SK-N-SH (cell line): Measurements from ENCODE around the gene INHBB. TPM values are rescaled to one million over a fixed set of nuclear protein-coding genes. Genes with fewer than 3 reads are reported as not detected.

Experiments
- CTCF ChIA-PET: fragments of 300-600, 350-600 bp; formaldehyde crosslinking; extraction: SDS; loops from one replicate; lab custom pipeline; 2021; lab: Yijun Ruan, JAX
- POLR2A ChIA-PET: fragments of 350-600 bp; sonication (Branson Sonifier 250); formaldehyde crosslinking; extraction: SDS; loops from one replicate; lab custom pipeline; 2020; ENCODE audit warnings: antibody characterized with exemption, inconsistent platforms; lab: Yijun Ruan, JAX
- DNase-seq: peaks from one replicate; pipeline ENCODE4 v3.0.0; 2012
- H2AFZ ChIP-seq: fragments of 200-600 bp; sonication (generic); 2 replicates; pipeline ENCODE4 v1.8.1; 2016; ENCODE audit warnings: antibody characterized with exemption, mild to moderate bottlenecking, low read depth
- H3F3A ChIP-seq: fragments of 200-600 bp; sonication (generic); replicated peaks from 2 replicates; pipeline ENCODE3; 2016; ENCODE audit warnings: antibody characterized with exemption, mild to moderate bottlenecking; ENCODE audit not compliant: insufficient read depth
- H3K27ac ChIP-seq, 2 experiments: fragments of 200-500 bp in 1 of 2; fragments of 200-600 bp in 1 of 2; sonication (Bioruptor generic) in 1 of 2; sonication (generic), shearing (Covaris generic) in 1 of 2; 2 replicates each; pipeline versions ENCODE4 v1.5.1 to v1.6.1; 2014 to 2016; ENCODE audit warnings: low read depth in 2 of 2, inconsistent platforms in 1 of 2, low read length in 1 of 2, mild to moderate bottlenecking in 1 of 2, mixed read lengths in 1 of 2
- H3K27me3 ChIP-seq: fragments of 200-600 bp; sonication (generic), shearing (Covaris generic); 2 replicates; pipeline ENCODE4 v1.6.1; 2016; ENCODE audit warnings: mixed run types; ENCODE audit not compliant: insufficient read depth
- H3K36me3 ChIP-seq, 2 experiments: fragments of 200-500 bp in 1 of 2; fragments of 200-600 bp in 1 of 2; sonication (Bioruptor generic) in 1 of 2; sonication (generic) in 1 of 2; replicated peaks in 1 of 2; 2 replicates each; pipeline versions ENCODE3 to v1.5.1; 2014 to 2016; ENCODE audit warnings: low read length in 1 of 2, mild to moderate bottlenecking in 1 of 2; ENCODE audit not compliant: insufficient read depth in 2 of 2, control insufficient read depth in 1 of 2
- H3K4me1 ChIP-seq, 2 experiments: fragments of 200-500 bp in 1 of 2; fragments of 200-600 bp in 1 of 2; sonication (Bioruptor generic) in 1 of 2; sonication (generic), shearing (Covaris generic) in 1 of 2; 2 replicates each; pipeline versions ENCODE4 v1.5.1 to v1.6.1; 2014 to 2016; ENCODE audit warnings: low read depth in 1 of 2, low read length in 1 of 2, mixed run types in 1 of 2; ENCODE audit not compliant: insufficient read depth in 2 of 2, control insufficient read depth in 1 of 2
- H3K4me2 ChIP-seq: fragments of 200-600 bp; sonication (generic), shearing (Covaris generic); 2 replicates; pipeline ENCODE4 v1.6.1; 2017; ENCODE audit warnings: mixed run types
- H3K4me3 ChIP-seq, 2 experiments: fragments of 200-500 bp in 1 of 2; fragments of 200-600 bp in 1 of 2; sonication (Bioruptor generic) in 1 of 2; sonication (generic), shearing (Covaris generic) in 1 of 2; 2 replicates each; pipeline versions ENCODE4 v1.5.1 to v1.8.1; 2014 to 2016; ENCODE audit warnings: low read depth in 2 of 2, inconsistent platforms in 1 of 2, low read length in 1 of 2, mild to moderate bottlenecking in 1 of 2, mixed read lengths in 1 of 2, moderate library complexity in 1 of 2
- H3K79me2 ChIP-seq: fragments of 200-600 bp; sonication (generic); 2 replicates; pipeline ENCODE4 v1.8.1; 2017; ENCODE audit warnings: mild to moderate bottlenecking; ENCODE audit not compliant: insufficient read depth
- H3K9ac ChIP-seq: fragments of 200-600 bp; sonication (generic); 2 replicates; pipeline ENCODE4 v1.6.1; 2017; ENCODE audit warnings: mixed run types
- H3K9me2 ChIP-seq: fragments of 200-600 bp; sonication (generic); 2 replicates; pipeline ENCODE4 v1.6.1; 2017; ENCODE audit warnings: mixed run types
- H3K9me3 ChIP-seq: fragments of 200-600 bp; sonication (generic); 2 replicates; pipeline ENCODE4 v1.6.1; 2017; ENCODE audit warnings: mixed run types, mild to moderate bottlenecking, moderate library complexity
- H4K20me1 ChIP-seq: fragments of 200-600 bp; sonication (generic); 2 replicates; pipeline ENCODE4 v1.6.1; 2017; ENCODE audit warnings: mild to moderate bottlenecking, mixed run types; ENCODE audit not compliant: insufficient read depth
- CTCF ChIP-seq: fragments of 200-600 bp; sonication (generic); IDR thresholded peaks from 2 replicates; pipeline ENCODE4 v1.6.1; 2017; ENCODE audit warnings: antibody characterized with exemption, mild to moderate bottlenecking, moderate library complexity
- ELF1 ChIP-seq: IDR thresholded peaks from 2 replicates; pipeline ENCODE4 v1.4.0; 2012
- EP300 ChIP-seq, 2 experiments: IDR thresholded peaks; 2 replicates each; pipeline versions ENCODE4 v1.4.0 to v1.6.1; 2012; ENCODE audit warnings: borderline replicate concordance in 1 of 2, low read depth in 1 of 2, low read length in 1 of 2
- FOXJ3 ChIP-seq: sonication (generic); formaldehyde crosslinking; IDR thresholded peaks from 2 replicates; pipeline ENCODE4 v1.5.1; 2020; ENCODE audit warnings: mild to moderate bottlenecking, missing genetic modification reagents
- FOXM1 ChIP-seq: IDR thresholded peaks from 2 replicates; pipeline ENCODE4 v1.4.0; 2012; ENCODE audit warnings: low read depth, mild to moderate bottlenecking
- GABPA ChIP-seq: IDR thresholded peaks from 2 replicates; pipeline ENCODE4 v1.4.0; 2012; ENCODE audit warnings: low read depth, mild to moderate bottlenecking
- IRF3 ChIP-seq: fragments of 150-350 bp; IDR thresholded peaks from 2 replicates; pipeline ENCODE4 v1.6.1; 2016; ENCODE audit warnings: mild to moderate bottlenecking, low read depth, low read length
- MEF2A ChIP-seq: IDR thresholded peaks from 2 replicates; pipeline ENCODE4 v1.4.0; 2012; ENCODE audit warnings: low read depth, borderline replicate concordance
- MXI1 ChIP-seq: IDR thresholded peaks from 2 replicates; pipeline ENCODE4 v1.6.1; 2012; ENCODE audit warnings: mild to moderate bottlenecking, low read depth, low read length, improper control_type of control experiment
- NFIC ChIP-seq: IDR thresholded peaks from 2 replicates; pipeline ENCODE4 v1.4.0; 2012; ENCODE audit warnings: borderline replicate concordance
- NRF1 ChIP-seq: IDR thresholded peaks from 2 replicates; pipeline ENCODE4 v1.6.1; 2012; ENCODE audit warnings: low read depth, mild to moderate bottlenecking, low read length
- RCOR1 ChIP-seq: fragments of 150-350 bp; IDR thresholded peaks from 2 replicates; pipeline ENCODE4 v1.6.1; 2017; ENCODE audit warnings: antibody characterized with exemption, low read length
- RFX5 ChIP-seq: IDR thresholded peaks from 2 replicates; pipeline ENCODE4 v1.6.1; 2012; ENCODE audit warnings: mild to moderate bottlenecking, improper control_type of control experiment, low read length
- RXRA ChIP-seq: IDR thresholded peaks from 2 replicates; pipeline ENCODE4 v1.4.0; 2012; ENCODE audit warnings: low read depth, mild to moderate bottlenecking, borderline replicate concordance
- SIN3A ChIP-seq: IDR thresholded peaks from 2 replicates; pipeline ENCODE4 v1.6.1; 2012; ENCODE audit warnings: low read depth, mild to moderate bottlenecking, low read length, moderate library complexity, borderline replicate concordance
- SMC3 ChIP-seq: IDR thresholded peaks from 2 replicates; pipeline ENCODE4 v1.6.1; 2012; ENCODE audit warnings: low read depth, low read length, improper control_type of control experiment
- TAF1 ChIP-seq: IDR thresholded peaks from 2 replicates; pipeline ENCODE4 v1.6.1; 2012; ENCODE audit warnings: low read depth, mild to moderate bottlenecking, low read length, moderate library complexity, borderline replicate concordance
- TCF12 ChIP-seq: IDR thresholded peaks from 2 replicates; pipeline ENCODE4 v1.4.0; 2012
- TEAD4 ChIP-seq: IDR thresholded peaks from 2 replicates; pipeline ENCODE4 v1.4.0; 2012; ENCODE audit warnings: mild to moderate bottlenecking, borderline replicate concordance; ENCODE audit not compliant: insufficient read depth
- ZBTB33 ChIP-seq: IDR thresholded peaks from 2 replicates; pipeline ENCODE4 v1.4.0; 2012; ENCODE audit warnings: low read depth, borderline replicate concordance
- WGBS: methylation state at CpG from one replicate; pipeline ENCODE4 v1.1.6; 2017; ENCODE audit warnings: low lambda C conversion rate; 5-methylcytosine and 5-hydroxymethylcytosine counted together
- polyA plus RNA-seq, 3 experiments: library from polyadenylated mRNA; depleted of rRNA; stranded (reverse); fragments of >200 nt; gene quantifications; 2 replicates each; pipeline ENCODE4 v1.2.3, GENCODE V29; 2012
- TF ChIP-seq, protein P1 (sequence below): IDR thresholded peaks from 2 replicates; pipeline ENCODE4 v1.4.0; 2012; ENCODE audit warnings: low read depth, borderline replicate concordance

INHBB gene
- polyA plus RNA-seq, 1 of the 3 experiments (the other 2 are of a cell fraction), result 0.03 TPM

- Histone ChIP-seq H3K4me1 (peaks cover 0 to 4% of the 10 kb centered on the region in 2 experiments; a peak in 1 of 4 replicates), H4K20me1 (no peaks in the 10 kb centered on the region), H3K27ac (no peak overlapping the region), H3F3A (peaks cover 4% of the 10 kb centered on the region), H3K9ac (no peak overlapping the region), H3K4me3 (no peak overlapping the region), H3K27me3 (no peaks in the 10 kb centered on the region), H3K36me3 (no peaks in the 10 kb centered on the region), H3K9me3 (no peaks in the 10 kb centered on the region), H3K79me2 (no peaks in the 10 kb centered on the region), H3K4me2 (no peak overlapping the region), H2AFZ (no peak overlapping the region), H3K9me2 (no peaks in the 10 kb centered on the region)
- TF ChIP-seq MEF2A, result no peak
- TF ChIP-seq RFX5, result no peak
- TF ChIP-seq SMC3, result no peak
- no peak for TF ChIP-seq GABPA
- TF ChIP-seq SIN3A, result no peak
- no peak for TF ChIP-seq TCF12
- no peak for DNase-seq
- 81% methylated on average over 6 of the region's 6 CpGs for WGBS
- POLR2A ChIA-PET, result interaction anchor here (0.6 kb wide), 1 partner anchor 203 kb away, joined by 3 read pairs; no protein-coding TSS in a partner anchor
- CTCF ChIA-PET, result interaction anchor here (1.0 to 3.6 kb wide), 22 partner anchors 10 to 670 kb away, joined by 3 to 37 read pairs (median 8); partner anchors contain the start of gene RALB
Measured at GRCh38 chr2:120312076-120312475, 33.9 kb upstream of the INHBB start.

GRCh38 chr2:120312860-120313694 is 32.9 kb upstream of the INHBB start:
- CTCF ChIA-PET, result interaction anchor here (0.6 to 3.6 kb wide), 65 partner anchors 8 to 1050 kb away, joined by 3 to 37 read pairs (median 4); partner anchors contain the start of genes RALB and TMEM185B
- Histone ChIP-seq H3K27me3 (no peaks in the 10 kb centered on the region), H3K4me1 (peaks cover 0 to 4% of the 10 kb centered on the region in 2 experiments; a peak in 1 of 4 replicates), H2AFZ (no peak overlapping the region), H3K79me2 (no peaks in the 10 kb centered on the region), H3K9me2 (no peaks in the 10 kb centered on the region), H3K9ac (no peak overlapping the region), H3K4me2 (0 out of 2 replicates have a peak overlapping the region, but pooled peaks have one; percentile 27), H3K36me3 (no peaks in the 10 kb centered on the region), H3F3A (peaks cover 4% of the 10 kb centered on the region), H4K20me1 (no peaks in the 10 kb centered on the region), H3K9me3 (no peaks in the 10 kb centered on the region), H3K27ac (no peak overlapping the region), H3K4me3 (peak overlapping the region; percentile 21 to 42; a peak in 2 of 4 replicates)
- POLR2A ChIA-PET, result interaction anchor here (0.7 kb wide), 1 partner anchor 61 kb away, joined by 3 read pairs; the partner anchor contains the start of gene RALB
- peak; percentile 80 for DNase-seq
- 29% methylated on average over 26 of the region's 38 CpGs for WGBS
- no peak for TF ChIP-seq EP300 (IDR thresholded peaks at IDR 0.05; ENCODE audit: borderline replicate concordance in 1 of 2, low read depth in 1 of 2, low read length in 1 of 2)
- peak; percentile 53; the same call in 1 of the 2 replicates for TF ChIP-seq RCOR1
- TF ChIP-seq CTCF, result peak; percentile 90
- no peak for TF ChIP-seq ELF1
- no peak for TF ChIP-seq MXI1
- no peak for TF ChIP-seq ZBTB33
- TF ChIP-seq IRF3, result no peak
- no peak for TF ChIP-seq RXRA
- TF ChIP-seq FOXJ3, result no peak
- no peak for TF ChIP-seq TCF12
- no peak for TF ChIP-seq FOXM1
- TF ChIP-seq RFX5, result no peak
- no peak for TF ChIP-seq NFIC
- TF ChIP-seq SMC3, result peak; percentile 89
- TF ChIP-seq NRF1, result 0 out of 2 replicates have a peak, but pooled peaks have one; percentile 16
- TF ChIP-seq TAF1, result no peak
- TF ChIP-seq, protein P1, sequence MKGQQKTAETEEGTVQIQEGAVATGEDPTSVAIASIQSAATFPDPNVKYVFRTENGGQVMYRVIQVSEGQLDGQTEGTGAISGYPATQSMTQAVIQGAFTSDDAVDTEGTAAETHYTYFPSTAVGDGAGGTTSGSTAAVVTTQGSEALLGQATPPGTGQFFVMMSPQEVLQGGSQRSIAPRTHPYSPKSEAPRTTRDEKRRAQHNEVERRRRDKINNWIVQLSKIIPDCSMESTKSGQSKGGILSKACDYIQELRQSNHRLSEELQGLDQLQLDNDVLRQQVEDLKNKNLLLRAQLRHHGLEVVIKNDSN, result no peak
- no peak for TF ChIP-seq TEAD4
- TF ChIP-seq MEF2A, result no peak
